Measurements from ENCODE around the gene ROBO1.

ROBO1 gene

DNA sequence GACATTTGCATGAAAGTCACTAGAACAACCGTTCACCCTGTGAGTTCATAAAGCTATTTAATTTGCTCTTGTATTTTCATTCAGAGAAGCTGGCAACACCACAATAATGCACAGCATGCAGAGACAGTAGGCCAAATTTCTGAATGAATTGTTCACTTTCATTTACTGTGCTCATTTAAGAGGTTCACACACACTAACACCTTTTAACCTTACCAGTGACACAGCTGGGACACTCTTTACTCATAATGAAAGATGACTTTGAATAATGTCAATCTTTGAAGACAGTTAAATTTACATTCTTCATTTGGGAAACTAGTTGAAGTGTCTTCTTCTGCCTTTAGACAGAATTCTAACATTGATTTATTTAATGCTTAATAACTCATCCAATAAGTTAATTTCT, 95.7 kb downstream of the ROBO1 start:
- in situ Hi-C loops (cut with MboI; ENCODE audit: low sequenced_read_pairs) = no loop called here

DNA sequence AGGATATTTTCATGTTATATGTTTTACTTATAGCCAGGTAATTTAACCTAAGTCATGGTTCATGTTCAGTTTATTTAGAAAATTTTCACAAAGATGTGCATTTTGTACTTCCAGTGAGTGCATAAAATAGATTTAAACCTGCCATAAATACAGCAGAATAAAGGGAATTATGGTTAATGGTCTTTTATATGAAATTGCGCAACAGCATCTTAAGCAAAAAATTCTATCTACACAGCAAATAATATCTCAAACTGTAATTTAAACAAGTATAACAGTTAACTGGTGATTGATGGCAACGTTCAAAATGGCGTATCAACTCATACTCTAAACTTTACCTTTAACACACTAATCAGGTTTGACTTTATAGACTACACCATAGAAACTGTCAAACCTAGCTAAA, 97.6 kb downstream of the ROBO1 start:
- in situ Hi-C loops (cut with MboI; ENCODE audit: low sequenced_read_pairs) = no loop called here

GRCh38 chr3:79664455-79664854, 103.3 kb downstream of the ROBO1 start:
- in situ Hi-C loops (cut with MboI; ENCODE audit: low sequenced_read_pairs) = no loop called here

DNA sequence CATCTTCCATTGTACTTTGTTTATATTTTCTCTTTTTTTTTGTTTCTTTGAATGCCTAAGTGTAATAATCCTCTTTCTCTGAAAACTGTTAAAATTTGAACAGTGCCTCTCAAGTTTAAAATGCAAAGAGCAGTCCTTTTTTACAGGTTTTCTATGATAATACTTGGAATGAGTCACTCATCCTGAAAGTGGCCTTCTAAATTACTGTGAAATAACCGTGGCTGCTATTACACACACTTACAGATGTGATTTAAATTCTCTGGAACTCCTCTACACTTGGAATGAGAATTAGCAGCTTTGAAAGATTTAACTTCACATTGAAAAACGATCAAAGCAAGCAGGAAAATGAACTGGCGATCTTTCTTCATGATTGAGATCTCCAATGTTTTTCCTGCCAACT, 105.9 kb downstream of the ROBO1 start:
- in situ Hi-C loops (cut with MboI; ENCODE audit: low sequenced_read_pairs) = no loop called here

DNA sequence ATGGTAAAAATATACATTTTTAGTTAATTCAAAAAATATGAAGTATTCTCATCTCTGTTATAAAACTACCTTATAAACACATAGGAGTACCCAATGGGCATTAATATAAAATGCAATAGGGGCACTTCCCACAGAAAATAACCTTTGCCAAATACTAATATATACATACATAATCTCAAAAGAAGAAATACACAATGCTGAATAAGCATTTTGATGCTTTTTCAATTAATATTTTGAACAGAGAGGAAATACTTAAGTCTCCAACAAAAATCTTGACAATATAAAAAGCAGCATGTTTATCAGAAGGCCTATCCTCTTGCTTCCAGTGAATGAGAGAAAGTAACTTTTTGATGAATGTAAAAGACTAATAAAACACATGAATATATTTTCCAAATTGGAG, 110.7 kb downstream of the ROBO1 start:
- in situ Hi-C loops (cut with MboI; ENCODE audit: low sequenced_read_pairs) = no loop called here

GRCh38 chr3:79654019-79654418, 113.8 kb downstream of the ROBO1 start:
- in situ Hi-C loops (cut with MboI; ENCODE audit: low sequenced_read_pairs) = no loop called here

GRCh38 chr3:79653266-79653830, 114.5 kb downstream of the ROBO1 start:
- in situ Hi-C loops (cut with MboI; ENCODE audit: low sequenced_read_pairs) = no loop called here

DNA sequence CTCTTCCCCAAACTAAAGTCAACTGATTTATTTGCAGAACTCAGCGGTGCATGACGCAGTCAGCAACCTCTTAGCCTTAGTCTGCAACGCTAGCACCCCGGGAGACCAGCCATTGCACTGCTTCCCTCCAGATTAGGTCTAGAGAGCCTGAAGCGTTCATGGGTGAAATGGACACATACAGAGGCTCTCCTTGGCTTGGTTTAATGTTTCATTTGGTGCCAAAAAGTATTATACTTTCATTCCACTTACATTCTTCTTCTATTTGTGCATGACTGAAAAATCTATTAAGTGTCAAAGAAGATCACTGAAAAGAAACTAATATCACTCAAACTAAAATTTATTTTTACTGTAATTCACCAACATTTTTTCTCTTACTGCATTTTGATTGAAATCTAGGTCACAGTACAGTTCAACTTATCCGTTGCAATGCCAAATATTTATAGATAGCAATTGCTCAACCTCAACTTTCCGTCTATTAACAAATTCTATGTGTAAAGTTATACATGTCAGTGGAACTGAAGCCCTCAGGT, 116.2 kb downstream of the ROBO1 start:
- in situ Hi-C loops (cut with MboI; ENCODE audit: low sequenced_read_pairs) = no loop called here

DNA sequence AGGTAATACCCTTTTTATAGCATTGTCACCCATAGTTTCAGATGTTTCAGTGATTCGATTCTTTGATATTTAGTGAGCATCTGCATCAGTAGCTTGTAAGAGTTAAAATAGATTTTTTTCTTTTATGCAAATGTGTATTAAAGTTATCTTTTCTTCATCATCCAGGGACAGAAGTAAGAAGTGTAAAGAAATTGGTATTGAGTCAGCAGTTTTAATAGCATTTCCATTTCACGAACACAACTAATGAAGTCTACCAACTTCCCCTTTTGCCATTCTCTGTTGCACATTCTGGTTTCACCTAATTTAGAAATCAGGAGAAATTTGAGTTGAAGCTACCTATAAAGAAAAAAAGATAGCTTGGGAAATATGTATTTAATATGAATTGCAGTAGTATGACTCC, 127.9 kb downstream of the ROBO1 start:
- in situ Hi-C loops (cut with MboI; ENCODE audit: low sequenced_read_pairs) = no loop called here

- in situ Hi-C loops (cut with MboI; ENCODE audit: low sequenced_read_pairs) = no loop called here
These were observed 131.4 kb downstream of the ROBO1 start for GRCh38 chr3:79636372-79636771.

GRCh38 chr3:79632842-79633241, 135.0 kb downstream of the ROBO1 start:
- in situ Hi-C loops (cut with MboI; ENCODE audit: low sequenced_read_pairs) = no loop called here

GRCh38 chr3:79618883-79619282, 148.9 kb downstream of the ROBO1 start:
- in situ Hi-C loops (cut with MboI; ENCODE audit: low sequenced_read_pairs) = no loop called here

- in situ Hi-C loops (cut with MboI; ENCODE audit: low sequenced_read_pairs) = no loop called here
These were observed 161.4 kb downstream of the ROBO1 start for GRCh38 chr3:79606414-79606813.

- in situ Hi-C loops (cut with MboI; ENCODE audit: low sequenced_read_pairs) = no loop called here
These were observed 163.1 kb downstream of the ROBO1 start for GRCh38 chr3:79604681-79605080.

GRCh38 chr3:79602385-79602784, 165.4 kb downstream of the ROBO1 start:
- in situ Hi-C loops (cut with MboI; ENCODE audit: low sequenced_read_pairs) = no loop called here

DNA sequence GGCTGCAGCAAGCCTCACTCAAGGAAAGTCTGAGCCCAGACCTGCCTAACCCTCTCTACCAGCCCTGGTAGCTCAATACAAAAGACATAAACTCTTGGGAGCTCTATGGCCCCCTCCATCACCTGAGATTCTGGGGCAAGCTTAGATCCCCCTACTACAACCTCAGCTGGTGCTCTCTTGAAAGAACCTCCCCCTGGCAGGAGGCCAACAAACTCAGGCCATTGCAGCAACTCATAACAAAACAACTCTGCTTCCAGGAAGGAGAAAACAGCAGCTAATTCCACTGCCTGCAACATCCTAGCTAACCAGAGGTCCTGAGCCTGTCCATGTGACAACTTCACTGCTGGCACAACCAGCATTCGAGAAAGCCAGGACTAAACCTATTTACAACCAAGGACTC, 169.2 kb downstream of the ROBO1 start:
- in situ Hi-C loops (cut with MboI; ENCODE audit: low sequenced_read_pairs) = no loop called here

DNA sequence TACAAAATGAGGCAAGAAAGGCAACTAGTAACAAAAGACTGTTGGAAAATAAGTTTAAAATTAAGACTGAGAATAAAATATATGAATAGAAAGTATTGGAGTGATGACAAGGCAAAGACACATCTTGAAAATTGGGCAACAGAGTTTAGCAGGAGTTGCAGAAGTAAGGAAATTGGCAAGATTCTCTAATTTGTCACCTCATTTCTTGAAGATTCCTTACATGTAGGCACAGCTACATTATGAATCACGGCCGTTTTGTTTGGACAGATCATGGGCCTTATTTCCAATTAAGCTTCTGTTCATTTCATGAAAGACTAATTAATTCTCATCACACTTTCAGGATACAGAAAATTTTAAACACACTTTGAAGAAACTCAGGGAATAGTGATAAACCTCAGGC, 170.1 kb downstream of the ROBO1 start:
- in situ Hi-C loops (cut with MboI; ENCODE audit: low sequenced_read_pairs) = no loop called here

- in situ Hi-C loops (cut with MboI; ENCODE audit: low sequenced_read_pairs) = no loop called here
These were observed 180.6 kb downstream of the ROBO1 start for GRCh38 chr3:79587150-79587549.

GRCh38 chr3:79586232-79586631, 181.6 kb downstream of the ROBO1 start:
- in situ Hi-C loops (cut with MboI; ENCODE audit: low sequenced_read_pairs) = no loop called here

GRCh38 chr3:79572930-79573329, 194.9 kb downstream of the ROBO1 start:
- in situ Hi-C loops (cut with MboI; ENCODE audit: low sequenced_read_pairs) = no loop called here

DNA sequence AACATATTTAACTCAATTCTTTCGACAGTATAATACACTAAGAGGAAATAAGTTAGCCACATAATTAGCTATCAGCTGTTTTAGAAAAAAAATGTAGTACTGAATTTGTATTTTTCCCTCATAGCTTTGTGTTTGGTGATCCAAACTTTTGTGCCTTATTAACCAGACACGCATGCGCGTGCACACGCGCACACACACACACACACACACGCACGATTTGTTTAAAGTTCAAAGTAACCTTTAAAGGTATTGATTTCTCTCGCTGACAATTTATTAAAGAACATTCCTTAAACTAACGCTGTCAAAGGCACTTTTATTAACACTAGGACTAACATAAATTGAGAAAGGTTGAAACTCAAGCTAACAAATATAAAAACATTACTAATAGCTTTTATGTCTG, 198.9 kb downstream of the ROBO1 start:
- in situ Hi-C loops (cut with MboI; ENCODE audit: low sequenced_read_pairs) = no loop called here

DNA sequence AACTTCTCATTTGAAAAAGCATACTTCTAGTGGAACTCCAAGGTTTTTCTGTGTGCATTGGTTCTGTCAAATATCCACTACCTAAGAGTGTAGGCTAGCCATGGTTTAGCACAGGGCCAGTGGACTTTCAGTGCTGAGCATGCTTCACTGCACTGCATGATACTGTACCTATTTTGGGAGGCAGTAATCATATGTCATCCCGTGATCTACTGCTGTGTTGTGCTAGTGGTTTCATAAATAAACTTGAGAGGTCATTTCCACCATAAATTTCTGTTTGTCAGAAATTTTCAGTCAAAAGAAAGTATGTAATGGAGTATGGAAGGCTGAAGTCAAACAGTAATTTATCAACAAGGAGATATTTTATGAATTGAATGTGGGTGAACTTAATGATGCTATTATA, 203.6 kb downstream of the ROBO1 start:
- in situ Hi-C loops (cut with MboI; ENCODE audit: low sequenced_read_pairs) = no loop called here

DNA sequence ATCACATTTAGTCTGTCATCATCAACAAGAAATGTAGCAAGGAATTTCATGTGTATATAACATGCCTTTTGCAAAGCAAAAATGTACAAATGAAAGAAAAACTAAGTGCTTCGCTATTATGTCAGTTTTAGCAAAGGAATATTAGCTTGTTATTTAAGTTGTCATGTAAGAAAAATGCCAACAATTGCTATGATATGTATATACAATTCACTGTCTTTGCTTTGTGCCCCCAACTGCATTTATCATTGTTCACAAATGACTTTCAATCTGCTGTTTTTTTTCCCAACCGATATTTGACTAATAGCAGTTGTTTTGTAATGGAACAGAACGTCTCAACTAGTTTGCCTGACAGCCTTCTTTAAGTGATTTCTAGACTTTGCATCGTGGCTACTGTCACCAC, 207.1 kb downstream of the ROBO1 start:
- in situ Hi-C loops (cut with MboI; ENCODE audit: low sequenced_read_pairs) = no loop called here
